A673 (cell line): ENCODE measurements around the gene COL4A2. TPM values are rescaled to one million over a fixed set of nuclear protein-coding genes. Genes with fewer than 3 reads are reported as not detected.

Source experiments
- BruUV-seq: library from RNA; stranded (reverse); fragments of 400-500 nt; replicated peaks from 2 replicates; lab custom pipeline; 2021; lab: Mats Ljungman, UMichigan
- CTCF ChIA-PET: fragments of 300-600 bp; sonication (Branson Sonifier 250); formaldehyde crosslinking; loops from one replicate; lab custom pipeline; 2022; ENCODE audit warnings: antibody characterized with exemption; lab: Charles Lee
- POLR2A ChIA-PET: fragments of 300-600 bp; sonication (Branson Sonifier 250); formaldehyde crosslinking; loops from one replicate; lab custom pipeline; 2022; ENCODE audit warnings: antibody characterized with exemption; ENCODE audit not compliant: low non-redundant PET; lab: Charles Lee
- DNase-seq: peaks from one replicate; pipeline ENCODE4 v3.0.0-alpha.2; 2015; ENCODE audit warnings: low spot score
- H3K27ac ChIP-seq: fragments of 200-600 bp; sonication (generic); 2 replicates; pipeline ENCODE4 v1.5.1; 2016; ENCODE audit warnings: mixed run types, low read depth, mild to moderate bottlenecking, mixed read lengths, antibody characterized with exemption, low read length; ENCODE audit not compliant: poor library complexity, severe bottlenecking
- H3K27me3 ChIP-seq: fragments of 200-600 bp; sonication (generic); replicated peaks from 2 replicates; pipeline ENCODE4 v1.6.1; 2017; ENCODE audit warnings: mixed run types, low read depth, mild to moderate bottlenecking, mixed read lengths, antibody characterized with exemption, low read length; ENCODE audit not compliant: insufficient read depth, poor library complexity
- H3K36me3 ChIP-seq: fragments of 200-600 bp; sonication (generic); 2 replicates; pipeline ENCODE4 v1.6.1; 2016; ENCODE audit warnings: mixed run types, mild to moderate bottlenecking, mixed read lengths, antibody characterized with exemption, low read length; ENCODE audit not compliant: insufficient read depth, poor library complexity, severe bottlenecking
- H3K4me1 ChIP-seq: fragments of 200-600 bp; sonication (generic); 2 replicates; pipeline ENCODE4 v1.6.1; 2017; ENCODE audit warnings: mixed run types, mild to moderate bottlenecking, mixed read lengths, antibody characterized with exemption, low read length; ENCODE audit not compliant: insufficient read depth, poor library complexity, severe bottlenecking
- H3K4me3 ChIP-seq: fragments of 200-600 bp; sonication (generic); 2 replicates; pipeline ENCODE4 v1.5.1; 2016; ENCODE audit warnings: low read depth, mixed run types, mild to moderate bottlenecking, mixed read lengths, low read length; ENCODE audit not compliant: poor library complexity, severe bottlenecking
- H3K9me3 ChIP-seq: fragments of 200-600 bp; sonication (generic); 2 replicates; pipeline ENCODE4 v1.6.1; 2016; ENCODE audit warnings: mixed run types, low read depth, mild to moderate bottlenecking, mixed read lengths, antibody characterized with exemption, low read length; ENCODE audit not compliant: poor library complexity, severe bottlenecking
- CTCF ChIP-seq: fragments of 300-800, 200-600 bp; sonication (generic); conservative IDR thresholded peaks from 2 replicates; pipeline ENCODE4 v1.5.1; 2017; ENCODE audit warnings: low read depth, mild to moderate bottlenecking, antibody characterized with exemption, low read length, moderate library complexity, mixed read lengths
- EZH2 ChIP-seq: fragments of 200-600 bp; sonication (generic); IDR thresholded peaks from 2 replicates; pipeline ENCODE4 v1.6.1; 2017; ENCODE audit warnings: borderline replicate concordance, low read depth, mild to moderate bottlenecking, mixed read lengths, antibody characterized with exemption, low read length; ENCODE audit not compliant: poor library complexity, severe bottlenecking
- intact Hi-C: fragments of 100-400 bp; cut with micrococcal nuclease; formaldehyde crosslinking; loops from one replicate; pipeline ENCODE4 v1.10.0; 2022; ENCODE audit not compliant: unreplicated experiment
- total RNA-seq: library from RNA; stranded (reverse); gene quantifications from 2 replicates; pipeline ENCODE4 v1.2.3, GENCODE V29; 2021

Gene COL4A2
- total RNA-seq, 1 experiment from 2014 or later, result 184 TPM

- Histone ChIP-seq H3K27ac (no peak overlapping the region), H3K36me3 (no peaks in the 10 kb centered on the region), H3K4me3 (no peak overlapping the region), H3K9me3 (no peaks in the 10 kb centered on the region), H3K27me3 (peaks cover 2% of the 10 kb centered on the region), H3K4me1 (peaks cover 3% of the 10 kb centered on the region)
- ChIA-PET CTCF (no interaction called here), POLR2A (no interaction called here)
- intact Hi-C loops, result no loop called here
- DNase-seq, result no peak
- TF ChIP-seq EZH2, result no peak
- no peak for TF ChIP-seq CTCF
- no TSS peak for BruUV-seq
Measured at GRCh38 chr13:110556224-110556606, 249.1 kb downstream of the COL4A2 start.

GRCh38 chr13:110557082-110557481 lies 250.0 kb downstream of the COL4A2 start:
- POLR2A ChIA-PET, result no interaction called here
- no peak overlapping the region for H3K4me3 ChIP-seq
- intact Hi-C loops, result no loop called here
- H3K27ac ChIP-seq, result no peak overlapping the region
- no TSS peak for BruUV-seq
- H3K36me3 ChIP-seq, result no peaks in the 10 kb centered on the region
- no peak for TF ChIP-seq CTCF
- no peak for TF ChIP-seq EZH2
- DNase-seq, result no peak
- CTCF ChIA-PET, result no interaction called here
- peaks cover 4% of the 10 kb centered on the region for H3K4me1 ChIP-seq
- peaks cover 4% of the 10 kb centered on the region for H3K27me3 ChIP-seq
- no peaks in the 10 kb centered on the region for H3K9me3 ChIP-seq

- no peaks in the 10 kb centered on the region for H3K9me3 ChIP-seq
- ChIA-PET POLR2A (interaction anchor here (0.6 kb wide), 1 partner anchor 952 kb away, joined by 3 read pairs; no protein-coding TSS in a partner anchor), CTCF (no interaction called here)
- BruUV-seq, result no TSS peak
- no peaks in the 10 kb centered on the region for H3K36me3 ChIP-seq
- no peak overlapping the region for H3K4me3 ChIP-seq
- no peak overlapping the region for H3K27ac ChIP-seq
- peaks cover 4% of the 10 kb centered on the region for H3K4me1 ChIP-seq
- H3K27me3 ChIP-seq, result peaks cover 4% of the 10 kb centered on the region
- intact Hi-C loops, result no loop called here
- TF ChIP-seq EZH2, result no peak
- no peak for DNase-seq
Measured at GRCh38 chr13:110557610-110558305, 250.7 kb downstream of the COL4A2 start.

- Histone ChIP-seq H3K9me3 (no peaks in the 10 kb centered on the region), H3K36me3 (no peaks in the 10 kb centered on the region), H3K27me3 (peaks cover 4% of the 10 kb centered on the region), H3K4me3 (no peak overlapping the region), H3K27ac (no peak overlapping the region), H3K4me1 (peaks cover 4% of the 10 kb centered on the region)
- no peak for TF ChIP-seq CTCF
- TF ChIP-seq EZH2, result no peak
- ChIA-PET CTCF (no interaction called here), POLR2A (interaction anchor here (0.6 kb wide), 1 partner anchor 1037 kb away, joined by 4 read pairs; no protein-coding TSS in a partner anchor)
- no TSS peak for BruUV-seq
- no peak for DNase-seq
- intact Hi-C loops, result no loop called here
Measured at GRCh38 chr13:110559429-110559943, 252.4 kb downstream of the COL4A2 start.
